Muscle layer of duodenum (tissue), 2 donors: ENCODE data around the gene RASGRP1.

ENCODE experiments used
- H3K27ac ChIP-seq: one replicate; pipeline ENCODE4 v1.7.0; 2013; ENCODE audit warnings: mild to moderate bottlenecking, low read length
- H3K27me3 ChIP-seq: one replicate; pipeline ENCODE4 v1.7.0; 2013; ENCODE audit warnings: low read depth, mild to moderate bottlenecking, control low read depth, low read length
- H3K36me3 ChIP-seq, 2 donors: one replicate each; pipeline ENCODE4 v1.7.0; 2013; ENCODE audit warnings: low read length in 2 of 2, control low read depth in 1 of 2, mild to moderate bottlenecking in 1 of 2; ENCODE audit not compliant: insufficient read depth in 2 of 2, control insufficient read depth in 1 of 2
- H3K4me1 ChIP-seq, 2 donors: one replicate each; pipeline ENCODE4 v1.7.0; 2013; ENCODE audit warnings: low read length in 2 of 2, mild to moderate bottlenecking in 2 of 2, control low read depth in 1 of 2, moderate library complexity in 1 of 2; ENCODE audit not compliant: insufficient read depth in 2 of 2, control insufficient read depth in 1 of 2
- H3K4me3 ChIP-seq, 2 donors: one replicate each; pipeline ENCODE4 v1.7.0; 2013; ENCODE audit warnings: low read length in 2 of 2, low read depth in 1 of 2, mild to moderate bottlenecking in 1 of 2
- H3K9me3 ChIP-seq, 2 donors: one replicate each; pipeline ENCODE4 v1.7.0; 2013; ENCODE audit warnings: low read length in 2 of 2, control low read depth in 1 of 2, mild to moderate bottlenecking in 1 of 2; ENCODE audit not compliant: control insufficient read depth in 1 of 2
- donor health status: healthy.

RASGRP1 gene

DNA sequence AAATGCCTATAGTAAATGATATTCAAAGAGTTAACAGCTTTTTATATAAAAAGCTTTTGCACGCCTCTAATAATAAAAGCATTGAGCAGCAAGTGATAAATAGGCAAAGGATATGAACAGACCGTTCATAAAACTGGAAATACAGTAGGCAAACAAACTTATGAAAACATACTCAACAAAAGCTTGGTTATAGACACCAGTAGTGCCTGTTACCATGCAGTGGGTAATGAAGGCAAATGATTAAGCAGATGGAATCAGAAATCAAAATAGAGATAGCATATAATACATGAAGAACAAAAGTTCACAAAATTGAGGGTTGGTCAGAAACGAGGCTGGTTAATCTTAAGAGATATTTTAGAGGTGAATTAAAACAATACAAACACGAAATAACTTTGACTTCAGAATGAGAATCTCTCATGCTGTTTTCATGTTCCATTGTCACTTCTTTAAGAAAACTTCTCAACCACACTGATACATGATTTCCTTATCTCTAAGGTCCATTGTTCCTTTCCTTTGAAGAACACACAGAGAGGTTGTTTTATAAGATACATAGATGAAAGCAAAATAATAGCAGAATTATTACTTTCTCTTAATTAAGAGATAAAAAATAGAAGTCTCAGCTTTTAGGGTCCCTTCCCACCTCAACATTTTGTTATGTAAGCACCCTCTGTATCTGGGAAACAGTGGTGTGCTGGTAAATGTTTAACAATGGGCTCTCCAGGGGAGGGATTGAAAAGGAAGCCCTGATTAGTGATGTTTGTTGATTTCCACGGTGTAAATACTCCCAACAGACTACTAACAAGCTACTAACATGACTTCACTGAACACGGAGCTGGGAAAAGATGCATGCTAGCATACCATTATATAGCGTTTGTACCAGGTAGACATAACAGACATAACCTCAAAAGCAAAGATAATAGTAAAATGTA is 12.6 kb downstream of the RASGRP1 start:
- Histone ChIP-seq H3K27ac (no peak overlapping the region), H3K4me3 (no peak overlapping the region), H3K4me1 (no peaks in the 10 kb centered on the region), H3K9me3 (no peaks in the 10 kb centered on the region), H3K27me3 (no peaks in the 10 kb centered on the region), H3K36me3 (no peaks in the 10 kb centered on the region)

- H3K4me3 ChIP-seq, result no peak overlapping the region
- H3K4me1 ChIP-seq, result no peaks in the 10 kb centered on the region
- H3K27ac ChIP-seq, result no peak overlapping the region
- no peaks in the 10 kb centered on the region for H3K27me3 ChIP-seq
- no peaks in the 10 kb centered on the region for H3K9me3 ChIP-seq
- no peaks in the 10 kb centered on the region for H3K36me3 ChIP-seq
Measured at GRCh38 chr15:38549222-38549621, 15.4 kb downstream of the RASGRP1 start.

DNA sequence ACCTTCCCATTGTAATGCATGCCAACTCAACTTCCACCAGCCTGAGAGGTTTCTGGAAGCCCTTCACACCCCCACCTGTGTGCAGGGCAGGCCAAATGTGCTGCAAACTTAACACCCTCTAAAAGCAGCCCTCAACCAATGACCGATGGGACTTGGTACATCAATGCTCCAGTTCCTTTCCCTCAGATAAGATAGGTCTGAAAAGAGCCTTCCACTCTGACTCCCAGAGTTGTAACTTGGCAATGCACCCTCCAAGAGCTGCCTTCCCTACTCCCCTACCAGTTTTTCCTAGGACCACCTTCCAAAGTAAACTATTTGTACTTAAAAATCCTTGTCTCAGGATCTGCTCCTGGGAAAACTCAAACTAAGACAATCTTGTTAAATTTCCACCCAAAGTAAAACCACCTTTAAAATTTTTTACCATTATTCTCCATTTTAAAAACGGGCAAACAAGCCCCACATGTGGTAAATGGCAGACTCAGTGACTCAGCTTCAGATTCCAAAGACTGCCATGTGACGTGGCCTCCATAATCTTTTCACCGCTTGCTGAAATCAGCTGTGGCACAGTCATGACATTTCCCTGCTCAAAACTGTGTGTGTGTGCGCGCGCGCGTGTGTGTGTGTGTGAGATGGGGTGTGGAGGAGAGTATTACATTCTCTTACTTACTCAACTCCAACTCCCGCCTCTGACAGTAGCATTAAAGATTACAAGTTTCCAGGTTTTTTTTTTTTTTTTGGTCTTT is 17.2 kb downstream of the RASGRP1 start:
- no peaks in the 10 kb centered on the region for H3K36me3 ChIP-seq
- H3K4me1 ChIP-seq, result no peaks in the 10 kb centered on the region
- no peak overlapping the region for H3K4me3 ChIP-seq
- H3K27ac ChIP-seq, result no peak overlapping the region
- H3K27me3 ChIP-seq, result no peaks in the 10 kb centered on the region
- no peaks in the 10 kb centered on the region for H3K9me3 ChIP-seq

- no peaks in the 10 kb centered on the region for H3K36me3 ChIP-seq
- H3K27me3 ChIP-seq, result no peaks in the 10 kb centered on the region
- no peaks in the 10 kb centered on the region for H3K4me1 ChIP-seq
- H3K4me3 ChIP-seq, result no peak overlapping the region
- no peak overlapping the region for H3K27ac ChIP-seq
- H3K9me3 ChIP-seq, result no peaks in the 10 kb centered on the region
Measured at GRCh38 chr15:38545179-38545578, 19.4 kb downstream of the RASGRP1 start.

- H3K4me3 ChIP-seq, result no peak overlapping the region
- no peaks in the 10 kb centered on the region for H3K27me3 ChIP-seq
Measured at GRCh38 chr15:38541026-38541425, 23.6 kb downstream of the RASGRP1 start.

DNA sequence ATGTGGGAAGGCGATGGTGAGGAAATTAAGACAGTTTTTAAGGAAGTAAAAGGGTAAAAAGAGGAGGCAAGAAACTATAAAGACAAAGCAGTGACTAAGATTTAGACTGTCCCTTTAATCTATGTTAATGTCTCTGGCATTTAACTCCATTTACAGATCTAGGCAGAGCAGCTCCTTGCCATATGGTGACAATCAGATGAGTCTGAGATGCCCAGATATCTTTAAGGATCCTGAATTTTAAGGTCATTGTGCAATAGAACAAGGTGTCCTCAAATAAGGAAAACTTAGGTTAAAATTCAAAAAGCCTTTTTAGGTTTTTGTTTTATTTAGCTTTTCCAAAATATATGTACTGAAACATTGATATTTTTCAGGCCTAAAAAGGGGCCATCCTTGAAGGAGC is 24.1 kb downstream of the RASGRP1 start:
- H3K27me3 ChIP-seq, result no peaks in the 10 kb centered on the region
- no peak overlapping the region for H3K27ac ChIP-seq
- no peaks in the 10 kb centered on the region for H3K4me1 ChIP-seq
- H3K36me3 ChIP-seq, result no peaks in the 10 kb centered on the region
- H3K9me3 ChIP-seq, result no peaks in the 10 kb centered on the region
- no peak overlapping the region for H3K4me3 ChIP-seq

More at GRCh38 chr15:38541026-38541425, 23.6 kb downstream of the RASGRP1 start:
- no peaks in the 10 kb centered on the region for H3K36me3 ChIP-seq
- no peaks in the 10 kb centered on the region for H3K9me3 ChIP-seq
- no peak overlapping the region for H3K27ac ChIP-seq
- no peaks in the 10 kb centered on the region for H3K4me1 ChIP-seq

- no peaks in the 10 kb centered on the region for H3K27me3 ChIP-seq
- no peak overlapping the region for H3K4me3 ChIP-seq
- no peak overlapping the region for H3K27ac ChIP-seq
- H3K4me1 ChIP-seq, result no peaks in the 10 kb centered on the region
- H3K9me3 ChIP-seq, result no peaks in the 10 kb centered on the region
- no peaks in the 10 kb centered on the region for H3K36me3 ChIP-seq
Measured at GRCh38 chr15:38539008-38539343, 25.6 kb downstream of the RASGRP1 start.

DNA sequence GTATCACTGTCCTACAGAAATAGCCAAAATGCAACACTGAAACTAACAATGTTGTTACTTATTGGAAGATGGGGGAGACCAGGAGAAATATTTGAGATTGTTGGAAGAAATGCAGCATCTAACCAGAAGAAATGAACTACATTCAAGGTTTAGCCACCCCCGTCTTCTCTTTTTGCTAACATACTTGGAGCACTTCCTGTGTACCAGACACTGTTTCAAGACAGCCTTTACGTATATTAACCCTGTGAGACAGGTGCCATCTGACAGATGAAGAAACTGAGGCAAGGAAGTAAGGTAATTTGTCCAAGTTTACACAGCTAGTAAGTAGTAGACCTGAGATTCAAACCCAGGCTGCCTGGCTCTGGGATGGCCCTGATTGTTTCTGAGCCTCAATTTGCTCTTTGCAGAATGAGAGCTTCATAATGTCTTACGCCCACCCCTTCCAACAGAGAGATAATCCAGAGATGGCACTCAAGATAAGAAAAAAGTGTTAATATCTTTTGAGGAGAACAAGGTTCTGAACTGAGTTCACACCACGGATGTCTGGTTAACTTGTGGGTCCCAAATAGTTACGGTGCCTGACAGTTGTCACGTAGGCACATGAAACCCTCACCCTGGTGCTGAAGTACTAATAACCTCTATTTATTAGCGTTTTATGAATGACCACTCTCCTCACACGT is 26.1 kb downstream of the RASGRP1 start:
- Histone ChIP-seq H3K4me3 (no peak overlapping the region), H3K9me3 (no peaks in the 10 kb centered on the region), H3K36me3 (no peaks in the 10 kb centered on the region), H3K27ac (no peak overlapping the region), H3K27me3 (no peaks in the 10 kb centered on the region), H3K4me1 (no peaks in the 10 kb centered on the region)

- no peaks in the 10 kb centered on the region for H3K27me3 ChIP-seq
- H3K4me1 ChIP-seq, result no peaks in the 10 kb centered on the region
- no peak overlapping the region for H3K4me3 ChIP-seq
- H3K27ac ChIP-seq, result no peak overlapping the region
- no peaks in the 10 kb centered on the region for H3K36me3 ChIP-seq
- H3K9me3 ChIP-seq, result no peaks in the 10 kb centered on the region
Measured at GRCh38 chr15:38536201-38536676, 28.4 kb downstream of the RASGRP1 start.

DNA sequence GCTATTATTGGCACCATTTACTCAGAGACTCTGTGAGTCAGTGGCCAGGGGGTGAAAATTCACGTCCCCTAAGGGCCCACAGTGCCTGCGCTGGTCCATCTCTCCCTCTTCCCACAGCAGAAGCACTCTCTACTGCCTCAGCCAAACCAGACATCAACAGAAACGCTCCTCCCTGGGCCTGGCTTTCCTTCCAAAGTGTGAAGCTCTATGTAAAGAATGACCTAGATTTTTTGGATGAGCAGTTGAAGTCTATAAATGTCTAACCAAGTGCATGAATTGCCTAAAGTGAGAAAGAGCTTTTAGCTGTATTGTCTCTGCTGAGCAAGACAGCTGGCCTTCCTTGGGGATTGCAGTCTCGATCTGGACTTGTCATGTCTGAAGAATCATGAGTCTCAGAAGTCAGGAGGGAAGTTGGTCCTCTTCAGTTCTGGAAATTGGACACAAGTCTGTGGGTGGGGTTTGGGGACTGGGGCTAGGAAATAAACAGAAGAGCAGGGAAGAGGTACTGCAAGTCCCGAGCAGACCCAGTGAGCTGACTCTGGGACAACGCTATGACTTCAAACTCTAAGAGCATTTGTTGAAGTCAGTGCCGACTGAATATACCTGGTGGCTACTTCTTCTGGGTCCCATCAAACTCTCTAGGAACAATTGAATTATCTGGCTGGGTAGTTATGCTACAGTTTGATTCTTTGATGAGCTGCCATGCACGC is 29.0 kb downstream of the RASGRP1 start:
- Histone ChIP-seq H3K27ac (no peak overlapping the region), H3K27me3 (no peaks in the 10 kb centered on the region), H3K4me3 (no peak overlapping the region), H3K4me1 (no peaks in the 10 kb centered on the region), H3K9me3 (no peaks in the 10 kb centered on the region), H3K36me3 (no peaks in the 10 kb centered on the region)

GRCh38 chr15:38534691-38535090 is 29.9 kb downstream of the RASGRP1 start:
- no peaks in the 10 kb centered on the region for H3K4me1 ChIP-seq

More at GRCh38 chr15:38534691-38535090, 29.9 kb downstream of the RASGRP1 start:
- H3K4me3 ChIP-seq, result no peak overlapping the region
- no peaks in the 10 kb centered on the region for H3K36me3 ChIP-seq
- H3K27me3 ChIP-seq, result no peaks in the 10 kb centered on the region
- no peak overlapping the region for H3K27ac ChIP-seq
- H3K9me3 ChIP-seq, result no peaks in the 10 kb centered on the region
